Colonic mucosa (tissue), 4 donors: ENCODE measurements around the gene SLC35F1. TPM values are rescaled to one million over a fixed set of nuclear protein-coding genes. Genes with fewer than 3 reads are reported as not detected.

Experiments
- DNase-seq: peaks from one replicate; pipeline ENCODE4 v3.0.0-alpha.2; 2020
- H3K27ac ChIP-seq: fragments of 200-600 bp; one replicate; pipeline ENCODE4 v1.8.0; 2021
- H3K27me3 ChIP-seq: fragments of 200-600 bp; one replicate; pipeline ENCODE4 v1.8.0; 2021
- H3K36me3 ChIP-seq: fragments of 200-600 bp; one replicate; pipeline ENCODE4 v1.8.0; 2021
- H3K4me1 ChIP-seq: fragments of 200-600 bp; one replicate; pipeline ENCODE4 v1.8.0; 2021; ENCODE audit warnings: mild to moderate bottlenecking
- H3K4me3 ChIP-seq: fragments of 200-600 bp; one replicate; pipeline ENCODE4 v1.8.0; 2021
- H3K9ac ChIP-seq, 2 donors: one replicate each; pipeline ENCODE4 v1.7.0; 2013; ENCODE audit warnings: control low read depth in 2 of 2, low read depth in 2 of 2, low read length in 2 of 2
- H3K9me3 ChIP-seq: fragments of 200-600 bp; one replicate; pipeline ENCODE4 v1.8.0; 2021
- CTCF ChIP-seq: fragments of 200-600 bp; IDR thresholded peaks from one replicate; pipeline ENCODE4 v1.8.0; 2022; ENCODE audit warnings: antibody characterized with exemption, mild to moderate bottlenecking
- intact Hi-C: fragments of 100-400 bp; cut with DNase I; formaldehyde crosslinking; loops from one replicate; pipeline ENCODE4 v1.14.1; 2022
- total RNA-seq, 2 donors: library from RNA; stranded (reverse); fragmentation: NEBNext Ultra II Directional in 1 of 2; extraction: Animal tissue kit (Norgen Biotek cat#: 25700) in 1 of 2; gene quantifications; one replicate each; pipeline ENCODE4 v1.2.1, GENCODE V29; 2021
- donor health status: healthy.
- donor health status: DM: no; HTN: no; CAD: no.
- donor health status: DM: no; HTN: no; CAD: no.

The SLC35F1 gene
- total RNA-seq, 2 donors from 2014 or later: 0.25 to 1.1 TPM

GRCh38 chr6:118202517-118202916 lies 295.5 kb downstream of the SLC35F1 start:
- Histone ChIP-seq H3K27ac (no peak overlapping the region), H3K4me1 (no peaks in the 10 kb centered on the region), H3K9me3 (no peaks in the 10 kb centered on the region), H3K36me3 (no peaks in the 10 kb centered on the region), H3K9ac (no peak overlapping the region), H3K4me3 (no peak overlapping the region), H3K27me3 (no peaks in the 10 kb centered on the region)
- TF ChIP-seq CTCF: no peak
- intact Hi-C loops: no loop called here
- no peak for DNase-seq

- Histone ChIP-seq H3K4me1 (no peaks in the 10 kb centered on the region), H3K27me3 (no peaks in the 10 kb centered on the region), H3K27ac (no peak overlapping the region), H3K9me3 (no peaks in the 10 kb centered on the region), H3K4me3 (no peak overlapping the region), H3K36me3 (no peaks in the 10 kb centered on the region), H3K9ac (no peak overlapping the region)
- no peak for DNase-seq
- TF ChIP-seq CTCF: no peak
- intact Hi-C loops: no loop called here
These were observed 296.5 kb downstream of the SLC35F1 start for GRCh38 chr6:118203545-118203944.

GRCh38 chr6:118206221-118206620 lies 299.2 kb downstream of the SLC35F1 start:
- Histone ChIP-seq H3K27ac (no peak overlapping the region), H3K36me3 (no peaks in the 10 kb centered on the region), H3K9me3 (no peaks in the 10 kb centered on the region), H3K4me3 (no peak overlapping the region), H3K9ac (no peak overlapping the region), H3K27me3 (no peaks in the 10 kb centered on the region), H3K4me1 (no peaks in the 10 kb centered on the region)
- no peak for DNase-seq
- intact Hi-C loops: no loop called here
- TF ChIP-seq CTCF: no peak

GRCh38 chr6:118207947-118208346 lies 300.9 kb downstream of the SLC35F1 start:
- H3K4me3 ChIP-seq: no peak overlapping the region
- no peaks in the 10 kb centered on the region for H3K4me1 ChIP-seq
- intact Hi-C loops: no loop called here
- TF ChIP-seq CTCF: no peak
- DNase-seq: no peak
- no peak overlapping the region for H3K9ac ChIP-seq
- no peaks in the 10 kb centered on the region for H3K9me3 ChIP-seq
- H3K27ac ChIP-seq: no peak overlapping the region
- no peaks in the 10 kb centered on the region for H3K27me3 ChIP-seq
- no peaks in the 10 kb centered on the region for H3K36me3 ChIP-seq

- DNase-seq: no peak
- Histone ChIP-seq H3K4me3 (no peak overlapping the region), H3K9ac (no peak overlapping the region), H3K27ac (no peak overlapping the region), H3K36me3 (no peaks in the 10 kb centered on the region), H3K4me1 (no peaks in the 10 kb centered on the region), H3K9me3 (no peaks in the 10 kb centered on the region), H3K27me3 (no peaks in the 10 kb centered on the region)
- TF ChIP-seq CTCF: no peak
- intact Hi-C loops: no loop called here
These were observed 305.5 kb downstream of the SLC35F1 start for GRCh38 chr6:118212451-118213173.
